ENCODE results near the gene STOX2.

Gene STOX2

DNA sequence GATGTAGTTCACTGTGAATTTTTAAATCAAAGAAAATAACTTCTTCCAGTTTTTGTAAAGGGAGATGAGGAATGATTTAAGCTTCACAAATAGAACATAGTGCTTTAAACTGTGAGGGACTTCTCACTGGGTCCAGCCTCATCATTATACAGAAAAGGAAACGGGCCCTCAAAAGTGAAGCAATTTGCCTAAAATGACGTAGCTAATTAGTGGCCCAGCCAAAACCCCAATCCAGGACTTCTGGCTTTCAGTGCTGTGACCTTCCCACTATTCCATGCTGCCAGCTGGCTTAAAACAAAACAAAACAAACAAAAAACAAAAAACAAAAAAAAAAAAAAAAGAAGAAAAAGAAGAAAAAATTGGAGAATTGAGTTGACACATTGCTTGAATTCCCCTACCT, 45.0 kb upstream of the STOX2 start:
- H4K20me1 ChIP-seq (ENCODE audit: insufficient read depth, low read length): no peaks in the 10 kb centered on the region
- no peak overlapping the region for H3K27ac ChIP-seq (ENCODE audit: low read length)
- no peaks in the 10 kb centered on the region for H3K9me3 ChIP-seq (ENCODE audit: insufficient read depth, low read length)
- no peak overlapping the region for H3K4me3 ChIP-seq (ENCODE audit: low read length)
- no peaks in the 10 kb centered on the region for H3K79me2 ChIP-seq (ENCODE audit: low read length)
- no peaks in the 10 kb centered on the region for H3K36me3 ChIP-seq (replicated peaks; ENCODE audit: low read depth, low read length)
- H3K4me2 ChIP-seq (ENCODE audit: low read length): no peak overlapping the region
- no peak overlapping the region for H3K9ac ChIP-seq (ENCODE audit: low read length)
- no peaks in the 10 kb centered on the region for H3K27me3 ChIP-seq (ENCODE audit: low read depth, low read length)
- H3K4me1 ChIP-seq (ENCODE audit: low read length): no peaks in the 10 kb centered on the region
- no peak overlapping the region for H2AFZ ChIP-seq (ENCODE audit: low read depth, low read length)
- no peak for TF ChIP-seq EZH2phosphoT487 (IDR thresholded peaks at IDR 0.05; ENCODE audit: low read depth)
- TF ChIP-seq, protein P1, sequence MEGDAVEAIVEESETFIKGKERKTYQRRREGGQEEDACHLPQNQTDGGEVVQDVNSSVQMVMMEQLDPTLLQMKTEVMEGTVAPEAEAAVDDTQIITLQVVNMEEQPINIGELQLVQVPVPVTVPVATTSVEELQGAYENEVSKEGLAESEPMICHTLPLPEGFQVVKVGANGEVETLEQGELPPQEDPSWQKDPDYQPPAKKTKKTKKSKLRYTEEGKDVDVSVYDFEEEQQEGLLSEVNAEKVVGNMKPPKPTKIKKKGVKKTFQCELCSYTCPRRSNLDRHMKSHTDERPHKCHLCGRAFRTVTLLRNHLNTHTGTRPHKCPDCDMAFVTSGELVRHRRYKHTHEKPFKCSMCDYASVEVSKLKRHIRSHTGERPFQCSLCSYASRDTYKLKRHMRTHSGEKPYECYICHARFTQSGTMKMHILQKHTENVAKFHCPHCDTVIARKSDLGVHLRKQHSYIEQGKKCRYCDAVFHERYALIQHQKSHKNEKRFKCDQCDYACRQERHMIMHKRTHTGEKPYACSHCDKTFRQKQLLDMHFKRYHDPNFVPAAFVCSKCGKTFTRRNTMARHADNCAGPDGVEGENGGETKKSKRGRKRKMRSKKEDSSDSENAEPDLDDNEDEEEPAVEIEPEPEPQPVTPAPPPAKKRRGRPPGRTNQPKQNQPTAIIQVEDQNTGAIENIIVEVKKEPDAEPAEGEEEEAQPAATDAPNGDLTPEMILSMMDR (IDR thresholded peaks at IDR 0.05; ENCODE audit: low read depth, low read length): no peak

DNA sequence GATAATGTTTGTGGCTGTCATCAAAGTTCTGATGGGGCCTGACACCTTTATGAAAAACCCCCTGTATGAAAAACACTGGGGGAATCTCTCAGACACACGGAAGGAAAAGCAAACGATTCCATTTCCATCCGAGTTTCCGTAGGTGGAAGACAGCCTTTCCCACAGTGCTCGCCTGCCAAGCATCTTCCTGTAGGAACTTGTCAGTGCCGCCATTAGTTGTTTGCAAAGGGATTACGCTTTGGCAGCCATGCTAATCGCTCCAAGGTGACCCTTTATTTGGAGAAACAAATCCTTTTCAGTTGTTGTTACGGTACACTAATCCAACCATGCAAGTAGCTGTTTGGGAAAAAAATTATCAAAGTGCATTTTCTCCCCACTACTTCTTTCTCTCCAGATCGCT, 44.4 kb upstream of the STOX2 start:
- Histone ChIP-seq H3K4me2 (ENCODE audit: low read length) (no peak overlapping the region), H3K9me3 (ENCODE audit: insufficient read depth, low read length) (no peaks in the 10 kb centered on the region), H3K79me2 (ENCODE audit: low read length) (no peaks in the 10 kb centered on the region), H3K27ac (ENCODE audit: low read length) (no peak overlapping the region), H3K27me3 (ENCODE audit: low read depth, low read length) (no peaks in the 10 kb centered on the region), H3K4me1 (ENCODE audit: low read length) (no peaks in the 10 kb centered on the region), H3K4me3 (ENCODE audit: low read length) (no peak overlapping the region), H3K9ac (ENCODE audit: low read length) (no peak overlapping the region), H3K36me3 (replicated peaks; ENCODE audit: low read depth, low read length) (no peaks in the 10 kb centered on the region), H2AFZ (ENCODE audit: low read depth, low read length) (no peak overlapping the region), H4K20me1 (ENCODE audit: insufficient read depth, low read length) (no peaks in the 10 kb centered on the region)
- TF ChIP-seq, protein P1 (IDR thresholded peaks at IDR 0.05; ENCODE audit: low read depth, low read length): no peak
- no peak for TF ChIP-seq EZH2phosphoT487 (IDR thresholded peaks at IDR 0.05; ENCODE audit: low read depth)

DNA sequence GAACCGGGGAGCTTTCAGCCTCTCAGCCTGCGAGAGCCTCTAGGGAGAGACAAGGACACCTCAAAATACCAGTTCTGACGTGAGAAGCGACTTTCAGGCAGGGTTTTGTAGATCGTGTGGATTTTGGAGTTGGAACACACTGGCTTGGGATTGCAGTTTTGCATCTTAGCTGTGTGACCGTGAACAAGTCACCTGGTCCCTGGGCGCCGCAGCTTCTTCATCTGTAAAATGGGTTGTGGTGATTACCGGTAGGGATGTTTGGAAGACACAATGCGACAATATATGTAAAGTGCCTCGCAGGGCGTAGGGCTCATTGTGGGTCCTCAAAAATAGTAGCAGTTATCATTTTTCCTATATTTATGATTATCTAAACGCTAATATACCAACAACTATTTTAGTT, 43.7 kb upstream of the STOX2 start:
- Histone ChIP-seq H3K27me3 (ENCODE audit: low read depth, low read length) (no peaks in the 10 kb centered on the region), H3K27ac (ENCODE audit: low read length) (no peak overlapping the region), H4K20me1 (ENCODE audit: insufficient read depth, low read length) (no peaks in the 10 kb centered on the region), H2AFZ (ENCODE audit: low read depth, low read length) (no peak overlapping the region), H3K4me3 (ENCODE audit: low read length) (no peak overlapping the region), H3K36me3 (replicated peaks; ENCODE audit: low read depth, low read length) (no peaks in the 10 kb centered on the region), H3K79me2 (ENCODE audit: low read length) (no peaks in the 10 kb centered on the region), H3K4me2 (ENCODE audit: low read length) (no peak overlapping the region), H3K9me3 (ENCODE audit: insufficient read depth, low read length) (no peaks in the 10 kb centered on the region), H3K9ac (ENCODE audit: low read length) (no peak overlapping the region), H3K4me1 (ENCODE audit: low read length) (no peaks in the 10 kb centered on the region)
- TF ChIP-seq, protein P1 (IDR thresholded peaks at IDR 0.05; ENCODE audit: low read depth, low read length): no peak
- no peak for TF ChIP-seq EZH2phosphoT487 (IDR thresholded peaks at IDR 0.05; ENCODE audit: low read depth)

DNA sequence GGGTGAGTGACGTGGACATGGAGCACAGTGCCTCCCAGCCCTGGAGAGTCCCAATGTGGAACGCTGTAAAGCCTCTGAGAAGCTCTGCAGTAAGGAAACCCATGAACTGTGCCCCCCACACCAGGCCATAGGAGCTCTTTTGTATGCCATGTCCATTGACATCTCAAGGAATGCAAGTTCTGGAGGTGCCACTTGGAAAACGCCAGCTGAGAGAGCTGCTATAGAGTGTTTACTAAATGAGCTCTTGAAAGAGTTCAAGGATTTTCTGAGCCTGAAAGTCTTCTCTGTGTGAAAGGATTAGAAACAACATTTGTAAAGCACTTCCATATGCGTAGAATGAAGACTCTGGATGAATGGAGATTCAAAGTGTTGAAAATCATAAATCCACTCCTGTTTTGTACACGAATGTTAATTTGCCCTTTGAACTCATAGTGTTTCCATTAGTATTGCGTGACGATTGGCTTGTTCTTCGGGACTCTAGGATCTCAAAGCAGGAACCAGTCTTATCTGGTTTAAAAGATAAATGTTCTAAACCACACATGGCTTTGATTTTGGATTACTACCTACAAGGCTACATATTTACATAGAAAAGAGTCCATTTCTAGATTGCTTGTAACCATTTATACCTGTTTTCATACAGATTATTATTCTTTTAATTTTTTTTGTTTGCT, 41.8 kb upstream of the STOX2 start:
- Histone ChIP-seq H3K9me3 (ENCODE audit: insufficient read depth, low read length) (no peaks in the 10 kb centered on the region), H3K27ac (ENCODE audit: low read length) (no peak overlapping the region), H3K9ac (ENCODE audit: low read length) (no peak overlapping the region), H3K4me1 (ENCODE audit: low read length) (no peaks in the 10 kb centered on the region), H3K4me3 (ENCODE audit: low read length) (no peak overlapping the region), H3K4me2 (ENCODE audit: low read length) (no peak overlapping the region), H3K36me3 (replicated peaks; ENCODE audit: low read depth, low read length) (no peaks in the 10 kb centered on the region), H3K27me3 (ENCODE audit: low read depth, low read length) (no peaks in the 10 kb centered on the region), H4K20me1 (ENCODE audit: insufficient read depth, low read length) (no peaks in the 10 kb centered on the region), H3K79me2 (ENCODE audit: low read length) (no peaks in the 10 kb centered on the region), H2AFZ (ENCODE audit: low read depth, low read length) (no peak overlapping the region)
- TF ChIP-seq, protein P1 (IDR thresholded peaks at IDR 0.05; ENCODE audit: low read depth, low read length): no peak
- no peak for TF ChIP-seq EZH2phosphoT487 (IDR thresholded peaks at IDR 0.05; ENCODE audit: low read depth)

All from OCI-LY3 (cell line).